HEK293T (cell line): Measurements from ENCODE around the gene MZB1.

Experiments
- BHLHE40 ChIP-seq: fragments of 450-650 bp; IDR thresholded peaks from 2 replicates; pipeline ENCODE4 v1.6.1; 2016; ENCODE audit warnings: mild to moderate bottlenecking, moderate library complexity, borderline replicate concordance
- FOXK2 ChIP-seq: fragments of 450-650 bp; IDR thresholded peaks from 2 replicates; pipeline ENCODE4 v1.6.1; 2016; ENCODE audit warnings: mild to moderate bottlenecking
- FOXM1 ChIP-seq: fragments of 450-650 bp; IDR thresholded peaks from 2 replicates; pipeline ENCODE4 v1.6.1; 2017; ENCODE audit warnings: mild to moderate bottlenecking, borderline replicate concordance
- LEF1 ChIP-seq: fragments of 450-650 bp; IDR thresholded peaks from 2 replicates; pipeline ENCODE4 v1.6.1; 2017; ENCODE audit warnings: mild to moderate bottlenecking, borderline replicate concordance
- TARDBP ChIP-seq: fragments of 450-650 bp; IDR thresholded peaks from 2 replicates; pipeline ENCODE4 v1.6.1; 2016

GRCh38 chr5:139341187-139341688 is 48.5 kb downstream of the MZB1 start:
- TF ChIP-seq FOXM1, result no peak
- TF ChIP-seq TARDBP, result no peak
- TF ChIP-seq BHLHE40, result no peak
- no peak for TF ChIP-seq FOXK2
- no peak for TF ChIP-seq LEF1
